Measurements from ENCODE around the gene GMPR2. TPM values are rescaled to one million over a fixed set of nuclear protein-coding genes. Genes with fewer than 3 reads are reported as not detected.
A peak's percentile ranks its signal among the peaks of the same experiment; 100 is the strongest.

GMPR2 gene
- total RNA-seq, 4 donors from 2014 or later: 39.0 to 57.2 (median 49.0) TPM

- TF ChIP-seq POLR2A (IDR thresholded peaks at IDR 0.05): no peak
- TF ChIP-seq CTCF (IDR thresholded peaks at IDR 0.05): no peak
- intact Hi-C loops (cut with DNase I; ENCODE audit: low total_unique reads): no loop called here
- DNase-seq (ENCODE audit: low spot score in 2 of 2): peak in 1 of 2 donors; percentile 78
- no peak overlapping the region for H3K4me3 ChIP-seq (ENCODE audit: low read depth, poor library complexity, severe bottlenecking)
- 95 to 98% methylated on average over 11 of the region's 11 CpGs for WGBS, 2 donors
Measured at GRCh38 chr14:24206260-24207103, 26.2 kb upstream of the GMPR2 start.

GRCh38 chr14:24207104-24207551 is 25.6 kb upstream of the GMPR2 start:
- intact Hi-C loops (cut with DNase I; ENCODE audit: low total_unique reads): no loop called here
- DNase-seq (ENCODE audit: low spot score in 2 of 2): peak in 1 of 2 donors; percentile 46
- no peak for TF ChIP-seq POLR2A (IDR thresholded peaks at IDR 0.05)
- TF ChIP-seq CTCF (IDR thresholded peaks at IDR 0.05): no peak
- no peak overlapping the region for H3K4me3 ChIP-seq (ENCODE audit: low read depth, poor library complexity, severe bottlenecking)
- 95 to 98% methylated on average over 5 of the region's 5 CpGs for WGBS, 2 donors

GRCh38 chr14:24207625-24208024 is 25.1 kb upstream of the GMPR2 start:
- peak in 1 of 2 donors; percentile 9 for DNase-seq (ENCODE audit: low spot score in 2 of 2)
- intact Hi-C loops (cut with DNase I; ENCODE audit: low total_unique reads): no loop called here
- WGBS, 2 donors: 98 to 100% methylated on average over 2 of the region's 2 CpGs
- no peak overlapping the region for H3K4me3 ChIP-seq (ENCODE audit: low read depth, poor library complexity, severe bottlenecking)
- no peak for TF ChIP-seq CTCF (IDR thresholded peaks at IDR 0.05)

- WGBS, 2 donors: 85 to 93% methylated on average over 6 of the region's 6 CpGs
- intact Hi-C loops (cut with DNase I; ENCODE audit: low total_unique reads): no loop called here
- no peak overlapping the region for H3K4me3 ChIP-seq (ENCODE audit: low read depth, poor library complexity, severe bottlenecking)
- TF ChIP-seq CTCF (IDR thresholded peaks at IDR 0.05) (no peak), POLR2A (IDR thresholded peaks at IDR 0.05) (no peak)
- peak in 1 of 2 donors; percentile 37 for DNase-seq (ENCODE audit: low spot score in 2 of 2)
Measured at GRCh38 chr14:24211311-24211710, 21.4 kb upstream of the GMPR2 start.

GRCh38 chr14:24212924-24213865 is 19.5 kb upstream of the GMPR2 start, which contains the start of gene CHMP4A:
TSS of gene CHMP4A (minus strand) at chr14:24213488. CDS start at chr14:24213439, 49 bp downstream.
- peak; percentile 98 to 99 for DNase-seq (ENCODE audit: low spot score in 2 of 2)
- 1% methylated on average over 29 to 52 of the region's 53 CpGs for WGBS, 2 donors
- intact Hi-C loops (cut with DNase I; ENCODE audit: low total_unique reads): no loop called here
- TF ChIP-seq CTCF (IDR thresholded peaks at IDR 0.05) (peak in 1 of 3 donors; percentile 88), POLR2A (IDR thresholded peaks at IDR 0.05) (peak in 1 of 2 donors; percentile 89)
- peak within 1 kb of the TSS; percentile 57 for H3K4me3 ChIP-seq (ENCODE audit: low read depth, poor library complexity, severe bottlenecking)
